CD4-positive, CD25-positive, alpha-beta regulatory T cell (primary cell): ENCODE results near the gene TFAP2A. TPM values are rescaled to one million over a fixed set of nuclear protein-coding genes. Genes with fewer than 3 reads are reported as not detected.
A peak's percentile ranks its signal among the peaks of the same experiment; 100 is the strongest.

Experiments used
- ATAC-seq, 2 donors: fragments of 150-1000 bp; cut with Tn5 transposase; one replicate each; pipeline ENCODE4 v1.10.0; 2021; ENCODE audit warnings: low read depth in 2 of 2, moderate number of reproducible peaks in 2 of 2, moderate library complexity in 1 of 2
- DNase-seq, 3 donors: peaks; one replicate each; pipeline versions ENCODE4 v3.0.0 to v3.0.0-alpha.2; 2012 to 2022; ENCODE audit warnings: mixed read lengths in 1 of 3
- H3K27ac ChIP-seq: one replicate; pipeline ENCODE4 v1.7.0; 2013; ENCODE audit warnings: mild to moderate bottlenecking, low read length; ENCODE audit not compliant: insufficient read depth, poor library complexity, severe bottlenecking
- H3K27me3 ChIP-seq: one replicate; pipeline ENCODE4 v1.7.0; 2013; ENCODE audit warnings: low read length; ENCODE audit not compliant: control insufficient read depth, insufficient read depth
- H3K36me3 ChIP-seq: one replicate; pipeline ENCODE4 v1.7.0; 2013; ENCODE audit warnings: mild to moderate bottlenecking, low read length, moderate library complexity; ENCODE audit not compliant: control insufficient read depth, insufficient read depth
- H3K4me1 ChIP-seq: 2 replicates; pipeline ENCODE4 v1.7.0; 2013; ENCODE audit warnings: mild to moderate bottlenecking, low read length; ENCODE audit not compliant: insufficient read depth, control insufficient read depth, poor library complexity, severe bottlenecking
- H3K4me3 ChIP-seq: one replicate; pipeline ENCODE4 v1.7.0; 2013; ENCODE audit warnings: low read depth, mild to moderate bottlenecking, low read length, moderate library complexity
- H3K9me3 ChIP-seq, 2 experiments: 1 replicate in 1 of 2; 2 replicates in 1 of 2; pipeline ENCODE4 v1.7.0; 2013; ENCODE audit warnings: low read length in 2 of 2, mild to moderate bottlenecking in 1 of 2, moderate library complexity in 1 of 2; ENCODE audit not compliant: control insufficient read depth in 2 of 2
- H3K27ac Mint-ChIP-seq, 3 donors: one replicate each; pipeline ENCODE4 v1.8.0; 2020 to 2022; ENCODE audit warnings: mild to moderate bottlenecking in 3 of 3, mixed read lengths in 3 of 3, moderate library complexity in 2 of 3
- H3K27me3 Mint-ChIP-seq: one replicate; pipeline ENCODE4 v1.8.0; 2022; ENCODE audit warnings: mild to moderate bottlenecking, mixed read lengths
- H3K36me3 Mint-ChIP-seq: one replicate; pipeline ENCODE4 v1.8.0; 2020; ENCODE audit warnings: mixed read lengths
- H3K4me1 Mint-ChIP-seq, 4 donors: one replicate each; pipeline ENCODE4 v1.8.0; 2020 to 2022; ENCODE audit warnings: mixed read lengths in 4 of 4, mild to moderate bottlenecking in 1 of 4
- H3K4me3 Mint-ChIP-seq, 4 donors: one replicate each; pipeline ENCODE4 v1.8.0; 2020 to 2022; ENCODE audit warnings: mild to moderate bottlenecking in 4 of 4, mixed read lengths in 4 of 4, moderate library complexity in 3 of 4
- H3K9me3 Mint-ChIP-seq, 7 donors: one replicate each; pipeline ENCODE4 v1.8.0; 2020 to 2022; ENCODE audit warnings: mixed read lengths in 7 of 7, mild to moderate bottlenecking in 3 of 7, moderate library complexity in 2 of 7
- polyA plus RNA-seq, 4 donors: library from polyadenylated mRNA; unstranded; fragments of 300-500 nt; fragmentation: Illumina TruSeq; gene quantifications; one replicate each; pipeline ENCODE4 v1.2.3, GENCODE V29; 2021
- total RNA-seq: library from RNA; stranded (reverse); gene quantifications from one replicate; pipeline ENCODE4 v1.2.3, GENCODE V29; 2022

Gene TFAP2A
- total and polyA plus RNA-seq, 5 donors from 2014 or later = not detected

GRCh38 chr6:10405513-10405900 lies 9.4 kb downstream of the TFAP2A start:
- Histone ChIP-seq H3K4me3 (no peak overlapping the region), H3K4me1 (peaks cover 13% of the 10 kb centered on the region), H3K36me3 (no peaks in the 10 kb centered on the region), H3K27me3 (peaks cover 42% of the 10 kb centered on the region), H3K27ac (no peak overlapping the region), H3K9me3 (peaks cover 26 to 36% of the 10 kb centered on the region in 2 experiments)
- peaks cover 4 to 45% (median 17%) of the 10 kb centered on the region in 7 donors for H3K9me3 Mint-ChIP-seq
- H3K36me3 Mint-ChIP-seq = no peaks in the 10 kb centered on the region
- H3K4me3 Mint-ChIP-seq = peak overlapping the region in 3 of 4 donors; percentile 25 to 80 (median 54)
- DNase-seq = no peak
- ATAC-seq = no peak
- H3K4me1 Mint-ChIP-seq = peaks cover 4 to 22% (median 8%) of the 10 kb centered on the region in 4 donors
- H3K27me3 Mint-ChIP-seq = peaks cover 83% of the 10 kb centered on the region
- no peak overlapping the region for H3K27ac Mint-ChIP-seq

GRCh38 chr6:10404799-10405512 lies 9.9 kb downstream of the TFAP2A start:
- peaks cover 43% of the 10 kb centered on the region for H3K27me3 ChIP-seq
- peaks cover 83% of the 10 kb centered on the region for H3K27me3 Mint-ChIP-seq
- ATAC-seq (no peak), DNase-seq (no peak)
- peaks cover 2 to 45% (median 14%) of the 10 kb centered on the region in 7 donors for H3K9me3 Mint-ChIP-seq
- peak overlapping the region; percentile 48 to 81 (median 72) for H3K4me3 Mint-ChIP-seq
- H3K4me3 ChIP-seq = no peak overlapping the region
- H3K4me1 ChIP-seq = peaks cover 13% of the 10 kb centered on the region
- no peaks in the 10 kb centered on the region for H3K36me3 ChIP-seq
- no peaks in the 10 kb centered on the region for H3K36me3 Mint-ChIP-seq
- peaks cover 26 to 31% of the 10 kb centered on the region in 2 experiments for H3K9me3 ChIP-seq
- no peak overlapping the region for H3K27ac ChIP-seq
- peaks cover 4 to 17% (median 7%) of the 10 kb centered on the region in 4 donors for H3K4me1 Mint-ChIP-seq
- H3K27ac Mint-ChIP-seq = no peak overlapping the region

GRCh38 chr6:10404107-10404798 lies 10.6 kb downstream of the TFAP2A start:
- DNase-seq (peak; percentile 63 to 90 (median 82)), ATAC-seq (peak; percentile 83 to 87)
- Histone ChIP-seq H3K36me3 (no peaks in the 10 kb centered on the region), H3K9me3 (peaks cover 23 to 24% of the 10 kb centered on the region in 2 experiments), H3K4me3 (peak overlapping the region; percentile 73), H3K4me1 (peaks cover 13% of the 10 kb centered on the region), H3K27ac (peak overlapping the region; percentile 45), H3K27me3 (peaks cover 43% of the 10 kb centered on the region)
- H3K36me3 Mint-ChIP-seq = no peaks in the 10 kb centered on the region
- peak overlapping the region; percentile 65 to 87 (median 79) for H3K4me3 Mint-ChIP-seq
- peaks cover 1 to 41% (median 17%) of the 10 kb centered on the region in 7 donors for H3K9me3 Mint-ChIP-seq
- peaks cover 4 to 14% (median 6%) of the 10 kb centered on the region in 4 donors for H3K4me1 Mint-ChIP-seq
- H3K27ac Mint-ChIP-seq = peak overlapping the region in 2 of 3 donors; percentile 62 to 63
- peaks cover 82% of the 10 kb centered on the region for H3K27me3 Mint-ChIP-seq

GRCh38 chr6:10403385-10404106 lies 11.3 kb downstream of the TFAP2A start:
- Mint-ChIP-seq H3K36me3 (no peaks in the 10 kb centered on the region), H3K27me3 (peaks cover 82% of the 10 kb centered on the region), H3K4me3 (peak overlapping the region; percentile 69 to 87 (median 79)), H3K27ac (peak overlapping the region in 2 of 3 donors; percentile 62 to 63), H3K4me1 (peaks cover 0 to 14% (median 6%) of the 10 kb centered on the region in 4 donors), H3K9me3 (peaks cover 1 to 38% (median 16%) of the 10 kb centered on the region in 7 donors)
- H3K27ac ChIP-seq = peak overlapping the region; percentile 34
- peak overlapping the region; percentile 73 for H3K4me3 ChIP-seq
- H3K9me3 ChIP-seq = peaks cover 21 to 24% of the 10 kb centered on the region in 2 experiments
- no peak for DNase-seq
- no peak for ATAC-seq
- peaks cover 13% of the 10 kb centered on the region for H3K4me1 ChIP-seq
- H3K27me3 ChIP-seq = peaks cover 43% of the 10 kb centered on the region
- H3K36me3 ChIP-seq = no peaks in the 10 kb centered on the region

DNA sequence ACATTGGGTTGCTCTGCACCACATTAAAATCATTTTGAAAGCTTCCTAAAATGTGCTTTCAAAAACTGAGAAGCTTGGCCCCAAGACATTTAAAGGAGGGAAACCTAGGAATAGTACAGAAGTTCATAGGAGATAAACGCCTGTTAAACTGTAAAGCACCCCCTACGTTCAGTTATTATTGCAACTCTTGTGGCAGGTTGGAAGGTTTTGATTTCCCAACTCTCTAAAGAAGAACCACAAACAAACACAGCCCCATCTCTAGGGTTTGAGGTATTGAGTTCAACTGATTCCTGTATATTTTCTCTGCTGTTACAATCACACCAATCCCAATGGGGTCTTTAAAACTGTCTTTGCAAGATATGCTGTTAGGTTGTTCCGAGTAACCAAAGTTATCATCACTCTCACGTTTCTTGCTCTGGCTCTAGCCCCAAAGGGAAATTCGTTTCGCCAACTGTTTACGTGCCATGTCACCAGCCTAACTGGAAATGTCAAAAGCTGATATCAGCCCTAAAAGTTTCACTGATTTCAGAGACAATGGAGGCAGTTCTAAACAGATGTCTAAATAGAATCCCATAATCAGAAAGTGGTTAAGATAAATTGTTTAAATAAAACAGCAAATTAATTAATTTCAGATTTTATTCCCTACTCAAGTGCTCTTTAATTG lies 12.1 kb downstream of the TFAP2A start:
- Mint-ChIP-seq H3K9me3 (peaks cover 1 to 34% (median 16%) of the 10 kb centered on the region in 7 donors), H3K4me3 (peak overlapping the region; percentile 69 to 87 (median 79)), H3K4me1 (peaks cover 0 to 14% (median 6%) of the 10 kb centered on the region in 4 donors), H3K36me3 (no peaks in the 10 kb centered on the region), H3K27ac (peak overlapping the region in 1 of 3 donors; percentile 62), H3K27me3 (peaks cover 79% of the 10 kb centered on the region)
- ATAC-seq (no peak), DNase-seq (no peak)
- Histone ChIP-seq H3K36me3 (no peaks in the 10 kb centered on the region), H3K4me3 (peak overlapping the region; percentile 73), H3K4me1 (peaks cover 13% of the 10 kb centered on the region), H3K27me3 (peaks cover 38% of the 10 kb centered on the region), H3K9me3 (peaks cover 21 to 24% of the 10 kb centered on the region in 2 experiments), H3K27ac (no peak overlapping the region)

DNA sequence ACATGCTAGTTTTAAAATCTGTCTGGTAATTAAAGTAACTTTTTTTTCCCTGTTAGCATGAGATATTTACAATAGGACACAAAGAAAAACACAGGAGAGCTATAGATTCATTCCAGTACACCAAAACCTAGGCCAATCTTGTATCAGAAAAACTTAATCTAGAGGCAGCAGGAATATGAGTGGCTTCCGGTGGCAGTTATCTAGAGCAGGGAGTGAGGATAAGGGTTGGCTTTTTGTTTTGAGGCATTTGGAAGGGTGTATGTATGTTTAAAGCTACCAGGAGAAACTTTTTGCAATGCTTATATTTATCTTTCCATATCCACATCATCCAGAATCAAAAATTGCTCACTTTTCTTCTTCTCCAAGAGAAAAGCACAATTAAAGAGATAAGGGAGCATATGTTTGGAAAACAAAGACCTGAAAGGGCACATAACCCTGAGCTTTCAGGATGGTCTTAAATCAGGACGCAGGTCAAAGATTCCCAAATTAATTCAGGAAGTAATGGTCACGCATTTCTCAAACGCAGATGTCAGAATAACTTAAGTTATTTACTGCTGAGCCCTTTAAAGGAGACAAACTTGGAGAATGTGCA lies 13.1 kb downstream of the TFAP2A start:
- no peak for ATAC-seq
- peaks cover 40% of the 10 kb centered on the region for H3K27me3 ChIP-seq

More for the DNA sequence above, 13.1 kb downstream of the TFAP2A start:
- Mint-ChIP-seq H3K27me3 (peaks cover 78% of the 10 kb centered on the region), H3K36me3 (no peaks in the 10 kb centered on the region), H3K27ac (no peak overlapping the region), H3K9me3 (peaks cover 2 to 24% (median 16%) of the 10 kb centered on the region in 7 donors), H3K4me3 (peak overlapping the region in 1 of 4 donors; percentile 46), H3K4me1 (peaks cover 0 to 14% (median 6%) of the 10 kb centered on the region in 4 donors)
- no peak overlapping the region for H3K27ac ChIP-seq
- no peak overlapping the region for H3K4me3 ChIP-seq
- DNase-seq = no peak
- no peaks in the 10 kb centered on the region for H3K36me3 ChIP-seq
- peaks cover 15 to 23% of the 10 kb centered on the region in 2 experiments for H3K9me3 ChIP-seq
- H3K4me1 ChIP-seq = peaks cover 13% of the 10 kb centered on the region
